Endothelial cell of umbilical vein (primary cell): ENCODE data around the gene GIN1. TPM values are rescaled to one million over a fixed set of nuclear protein-coding genes. Genes with fewer than 3 reads are reported as not detected.

Source experiments
- BruUV-seq: library from RNA; stranded (reverse); fragments of 400-500 nt; replicated peaks from 2 replicates; lab custom pipeline; 2021; lab: Mats Ljungman, UMichigan
- CTCF ChIA-PET: fragments of 300-600, 350-600 bp; sonication (Branson Sonifier 250); formaldehyde crosslinking; loops from one replicate; lab custom pipeline; 2021; ENCODE audit warnings: antibody characterized with exemption, inconsistent platforms; lab: Charles Lee
- POLR2A ChIA-PET: fragments of 300-600, 350-600 bp; sonication (Branson Sonifier 250); formaldehyde crosslinking; loops from one replicate; lab custom pipeline; 2021; ENCODE audit warnings: antibody characterized with exemption, inconsistent platforms; lab: Charles Lee
- DNase-seq: peaks from one replicate; pipeline ENCODE4 v3.0.0-alpha.2; 2011; ENCODE audit warnings: low read depth, low spot score
- FAIRE-seq: peaks from 2 replicates; lab custom pipeline; 2011; peaks lifted over from hg19 to GRCh38; lab: Jason Lieb, UNC
- H2AFZ ChIP-seq: 2 replicates; pipeline ENCODE4 v1.6.0; 2012; ENCODE audit warnings: low read depth, low read length, control low read depth, inconsistent platforms
- H3K27ac ChIP-seq: 2 replicates; pipeline ENCODE4 v1.5.1; 2011; ENCODE audit warnings: low read depth, mild to moderate bottlenecking, control low read depth, low read length, moderate library complexity; ENCODE audit not compliant: insufficient read depth
- H3K27me3 ChIP-seq, 2 experiments: 2 replicates each; pipeline versions ENCODE4 v1.6.0 to v1.6.1; 2011; ENCODE audit warnings: low read length in 2 of 2, mixed read lengths in 1 of 2; ENCODE audit not compliant: control insufficient read depth in 2 of 2, insufficient read depth in 2 of 2
- H3K36me3 ChIP-seq, 2 experiments: 2 replicates in 1 of 2; 3 replicates in 1 of 2; pipeline ENCODE4 v1.5.1; 2011; ENCODE audit warnings: low read length in 2 of 2, mild to moderate bottlenecking in 1 of 2, moderate library complexity in 1 of 2; ENCODE audit not compliant: control insufficient read depth in 2 of 2, insufficient read depth in 2 of 2; ENCODE audit errors: extremely low read depth in 1 of 2
- H3K4me1 ChIP-seq: 3 replicates; pipeline ENCODE4 v1.5.1; 2011; ENCODE audit warnings: mild to moderate bottlenecking, low read length; ENCODE audit not compliant: control insufficient read depth, insufficient read depth; ENCODE audit errors: extremely low read depth
- H3K4me2 ChIP-seq: 2 replicates; pipeline ENCODE4 v1.6.1; 2011; ENCODE audit warnings: low read length, control low read depth, mixed read lengths; ENCODE audit not compliant: insufficient read depth
- H3K4me3 ChIP-seq, 3 experiments: fragments of 200-600 bp in 1 of 3; sonication (generic), shearing (Covaris generic) in 1 of 3; replicated peaks in 1 of 3; 2 replicates each; pipeline ENCODE4 v1.5.1; 2011 to 2016; ENCODE audit warnings: control low read depth in 3 of 3, low read length in 3 of 3, mild to moderate bottlenecking in 2 of 3, inconsistent platforms in 1 of 3, low read depth in 1 of 3, moderate library complexity in 1 of 3; ENCODE audit not compliant: insufficient read depth in 1 of 3
- H3K79me2 ChIP-seq: 2 replicates; pipeline ENCODE4 v1.6.0; 2012; ENCODE audit warnings: low read length, inconsistent platforms; ENCODE audit not compliant: control insufficient read depth, insufficient read depth
- H3K9ac ChIP-seq: replicated peaks from 2 replicates; pipeline ENCODE3; 2011; ENCODE audit warnings: low read length, control low read depth; ENCODE audit not compliant: insufficient read depth; ENCODE audit errors: extremely low read depth
- H3K9me1 ChIP-seq: replicated peaks from 3 replicates; pipeline ENCODE4 v1.6.0; 2011; ENCODE audit warnings: mild to moderate bottlenecking, low read length; ENCODE audit not compliant: control insufficient read depth, insufficient read depth; ENCODE audit errors: extremely low read depth
- H3K9me3 ChIP-seq: replicated peaks from 2 replicates; pipeline ENCODE4 v1.5.1; 2012; ENCODE audit warnings: low read length, inconsistent platforms; ENCODE audit not compliant: control insufficient read depth, insufficient read depth
- H4K20me1 ChIP-seq: replicated peaks from 2 replicates; pipeline ENCODE3; 2011; ENCODE audit warnings: mild to moderate bottlenecking, low read length; ENCODE audit not compliant: control insufficient read depth, insufficient read depth; ENCODE audit errors: extremely low read depth
- EZH2 ChIP-seq: IDR thresholded peaks from 2 replicates; pipeline ENCODE4 v1.6.1; 2012; ENCODE audit warnings: borderline replicate concordance, low read depth, mild to moderate bottlenecking, moderate library complexity, low read length, inconsistent platforms; ENCODE audit not compliant: severe bottlenecking
- GATA2 ChIP-seq: IDR thresholded peaks from 2 replicates; pipeline ENCODE4 v1.7.0; 2011; ENCODE audit warnings: low read depth, mild to moderate bottlenecking, moderate library complexity, mixed read lengths, low read length; ENCODE audit not compliant: insufficient read length, insufficient read depth
- JUN ChIP-seq: IDR thresholded peaks from 2 replicates; pipeline ENCODE4 v1.6.1; 2011; ENCODE audit warnings: borderline replicate concordance, low read depth; ENCODE audit not compliant: insufficient read length, insufficient read depth
- MYC ChIP-seq: IDR thresholded peaks from one replicate; pipeline ENCODE4 v1.6.1; 2011; ENCODE audit warnings: mild to moderate bottlenecking, low read depth, low read length
- POLR2A ChIP-seq: IDR thresholded peaks from 2 replicates; pipeline ENCODE4 v1.6.1; 2012; ENCODE audit warnings: low read depth, mild to moderate bottlenecking, control low read depth, low read length
- POLR2AphosphoS5 ChIP-seq: IDR thresholded peaks from 2 replicates; pipeline ENCODE4 v1.6.1; 2012; ENCODE audit warnings: low read depth, mild to moderate bottlenecking, control low read depth, low read length, moderate library complexity; ENCODE audit not compliant: insufficient read depth
- dilution Hi-C: fragments of 300-500 bp; cut with MboI; formaldehyde crosslinking; loops from one replicate; pipeline ENCODE4 v1.15.0; 2019; ENCODE audit warnings: low sequenced_read_pairs; ENCODE audit not compliant: extremely low pct_ligation_motif_present
- intact Hi-C: fragments of 100-400 bp; cut with micrococcal nuclease; formaldehyde crosslinking; loops from one replicate; pipeline ENCODE4 v1.10.0; 2022
- polyA plus RNA-seq, 4 experiments: library from polyadenylated mRNA; depleted of rRNA in 3 of 4; stranded (reverse) in 3 of 4; unstranded in 1 of 4; fragments of >200 nt; gene quantifications; 2 replicates each; pipeline versions ENCODE4 v1.2.1 to v1.2.3, GENCODE V29; 2011 to 2012; ENCODE audit warnings: missing spikeins in 1 of 4
- total RNA-seq: library from RNA; stranded (reverse); gene quantifications from 2 replicates; pipeline ENCODE4 v1.2.3, GENCODE V29; 2021

Gene GIN1
- total and polyA plus RNA-seq, 2 donors (not counting 3 experiments of a cell fraction or from before 2014, with no cell fraction given): 0.98 to 4.4 TPM

- no peaks in the 10 kb centered on the region for H3K27me3 ChIP-seq
- no TSS peak for BruUV-seq
- no peaks in the 10 kb centered on the region for H3K9me1 ChIP-seq
- H3K9me3 ChIP-seq: no peaks in the 10 kb centered on the region
- DNase-seq: no peak
- H3K9ac ChIP-seq: no peak overlapping the region
- H3K36me3 ChIP-seq: no peaks in the 10 kb centered on the region
- peaks cover 37% of the 10 kb centered on the region for H3K79me2 ChIP-seq
- FAIRE-seq: no peak
- TF ChIP-seq POLR2A: no peak
- no peak for TF ChIP-seq JUN
- TF ChIP-seq POLR2AphosphoS5: no peak
- TF ChIP-seq GATA2: no peak
- no peak for TF ChIP-seq MYC
- H4K20me1 ChIP-seq: no peaks in the 10 kb centered on the region
- H3K4me2 ChIP-seq: no peak overlapping the region
- no peaks in the 10 kb centered on the region for H3K4me1 ChIP-seq
- dilution Hi-C loops: no loop called here
- CTCF ChIA-PET: interaction anchor here (1.8 kb wide), 1 partner anchor 12 kb away, joined by 6 read pairs; no protein-coding TSS in a partner anchor
- POLR2A ChIA-PET: no interaction called here
- H3K27ac ChIP-seq: no peak overlapping the region
- H3K4me3 ChIP-seq: no peak overlapping the region
- intact Hi-C loops: no loop called here
- H2AFZ ChIP-seq: no peak overlapping the region
These were observed 7.4 kb upstream of the GIN1 start for GRCh38 chr5:103127292-103127817.

- H3K27me3 ChIP-seq: no peaks in the 10 kb centered on the region
- no peak overlapping the region for H3K9ac ChIP-seq
- H3K27ac ChIP-seq: no peak overlapping the region
- no peak overlapping the region for H3K4me2 ChIP-seq
- no peak for FAIRE-seq
- ChIA-PET POLR2A (no interaction called here), CTCF (interaction anchor here (1.9 kb wide), 1 partner anchor 13 kb away, joined by 4 read pairs; no protein-coding TSS in a partner anchor)
- dilution Hi-C loops (no loop called here), intact Hi-C loops (no loop called here)
- H3K4me1 ChIP-seq: peaks cover 5% of the 10 kb centered on the region
- TF ChIP-seq EZH2: no peak
- no peak for TF ChIP-seq GATA2
- TF ChIP-seq MYC: no peak
- H3K36me3 ChIP-seq: no peaks in the 10 kb centered on the region
- no peak for DNase-seq
- H3K4me3 ChIP-seq: no peak overlapping the region
- H4K20me1 ChIP-seq: no peaks in the 10 kb centered on the region
- no peaks in the 10 kb centered on the region for H3K9me3 ChIP-seq
- no TSS peak for BruUV-seq
- no peaks in the 10 kb centered on the region for H3K9me1 ChIP-seq
- H2AFZ ChIP-seq: no peak overlapping the region
- H3K79me2 ChIP-seq: peaks cover 45% of the 10 kb centered on the region
These were observed 6.6 kb upstream of the GIN1 start for GRCh38 chr5:103126557-103126956.
